ENCODE data around the gene TMEM163. TPM values are rescaled to one million over a fixed set of nuclear protein-coding genes. Genes with fewer than 3 reads are reported as not detected.

The TMEM163 gene
- total RNA-seq, 6 donors from 2014 or later: 19.3 to 71.6 (median 26.7) TPM

DNA sequence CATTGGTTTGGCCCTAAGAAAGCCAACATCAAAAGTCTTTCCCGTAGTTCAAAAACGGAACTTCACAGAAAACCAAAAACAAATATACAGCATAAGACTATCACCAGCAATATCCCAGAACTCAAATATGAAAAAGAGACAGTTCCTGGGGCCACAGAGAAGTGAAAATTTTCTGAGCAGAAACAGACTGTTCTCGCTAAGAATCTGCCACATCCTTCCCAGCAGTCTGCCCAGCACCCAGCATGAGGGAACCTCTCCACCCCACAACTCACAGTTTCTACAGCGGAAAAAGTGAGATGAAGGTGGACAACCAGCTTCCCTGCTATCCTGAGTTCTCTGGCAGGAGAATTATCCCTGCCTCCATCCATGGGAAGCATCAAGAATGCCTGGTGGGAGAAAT lies 26.7 kb upstream of the TMEM163 start:
- no peaks in the 10 kb centered on the region for H3K4me1 ChIP-seq
- no peak overlapping the region for H3K4me3 ChIP-seq
- DNase-seq (no peak), ATAC-seq (ENCODE audit: low FRiP score in 2 of 2) (no peak)
- H3K27me3 ChIP-seq: no peaks in the 10 kb centered on the region
- no peak overlapping the region for H3K27ac ChIP-seq
- WGBS, 2 donors: 77 to 85% methylated on average over 4 of the region's 4 CpGs
- H3K9me3 ChIP-seq: no peaks in the 10 kb centered on the region
- TF ChIP-seq POLR2A (IDR thresholded peaks at IDR 0.05) (no peak), EP300 (IDR thresholded peaks at IDR 0.05) (no peak), POLR2AphosphoS5 (IDR thresholded peaks at IDR 0.05) (no peak)
- TF ChIP-seq, protein P1, sequence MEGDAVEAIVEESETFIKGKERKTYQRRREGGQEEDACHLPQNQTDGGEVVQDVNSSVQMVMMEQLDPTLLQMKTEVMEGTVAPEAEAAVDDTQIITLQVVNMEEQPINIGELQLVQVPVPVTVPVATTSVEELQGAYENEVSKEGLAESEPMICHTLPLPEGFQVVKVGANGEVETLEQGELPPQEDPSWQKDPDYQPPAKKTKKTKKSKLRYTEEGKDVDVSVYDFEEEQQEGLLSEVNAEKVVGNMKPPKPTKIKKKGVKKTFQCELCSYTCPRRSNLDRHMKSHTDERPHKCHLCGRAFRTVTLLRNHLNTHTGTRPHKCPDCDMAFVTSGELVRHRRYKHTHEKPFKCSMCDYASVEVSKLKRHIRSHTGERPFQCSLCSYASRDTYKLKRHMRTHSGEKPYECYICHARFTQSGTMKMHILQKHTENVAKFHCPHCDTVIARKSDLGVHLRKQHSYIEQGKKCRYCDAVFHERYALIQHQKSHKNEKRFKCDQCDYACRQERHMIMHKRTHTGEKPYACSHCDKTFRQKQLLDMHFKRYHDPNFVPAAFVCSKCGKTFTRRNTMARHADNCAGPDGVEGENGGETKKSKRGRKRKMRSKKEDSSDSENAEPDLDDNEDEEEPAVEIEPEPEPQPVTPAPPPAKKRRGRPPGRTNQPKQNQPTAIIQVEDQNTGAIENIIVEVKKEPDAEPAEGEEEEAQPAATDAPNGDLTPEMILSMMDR (IDR thresholded peaks at IDR 0.05): no peak
- H3K36me3 ChIP-seq: no peaks in the 10 kb centered on the region

- Histone ChIP-seq H3K36me3 (no peaks in the 10 kb centered on the region), H3K27ac (no peak overlapping the region), H3K27me3 (no peaks in the 10 kb centered on the region), H3K4me3 (no peak overlapping the region), H3K9me3 (no peaks in the 10 kb centered on the region), H3K4me1 (no peaks in the 10 kb centered on the region)
- DNase-seq (no peak), ATAC-seq (ENCODE audit: low FRiP score in 2 of 2) (no peak)
- TF ChIP-seq, protein P1 (IDR thresholded peaks at IDR 0.05): no peak
Observed at GRCh38 chr2:134745023-134745422, 26.2 kb upstream of the TMEM163 start.

- no peaks in the 10 kb centered on the region for H3K36me3 ChIP-seq
- DNase-seq (peak in 1 of 2 donors; percentile 59), ATAC-seq (ENCODE audit: low FRiP score in 2 of 2) (peak; percentile 78 to 88)
- TF ChIP-seq EP300 (IDR thresholded peaks at IDR 0.05): peak in 1 of 4 donors; percentile 58
- TF ChIP-seq POLR2AphosphoS5 (IDR thresholded peaks at IDR 0.05): peak in 1 of 2 donors; percentile 38
- TF ChIP-seq POLR2A (IDR thresholded peaks at IDR 0.05): peak in 1 of 4 donors; percentile 43
- TF ChIP-seq, protein P1 (IDR thresholded peaks at IDR 0.05): no peak
- 59% methylated on average over 5 to 6 of the region's 6 CpGs for WGBS, 2 donors
- no peaks in the 10 kb centered on the region for H3K9me3 ChIP-seq
- no peaks in the 10 kb centered on the region for H3K27me3 ChIP-seq
- peak overlapping the region in 1 of 4 donors; percentile 23 for H3K27ac ChIP-seq
- no peak overlapping the region for H3K4me3 ChIP-seq
- H3K4me1 ChIP-seq: no peaks in the 10 kb centered on the region
Observed at GRCh38 chr2:134739879-134740301, 21.1 kb upstream of the TMEM163 start.

GRCh38 chr2:134739236-134739878 lies 20.6 kb upstream of the TMEM163 start:
- peak overlapping the region in 1 of 4 donors; percentile 45 for H3K27ac ChIP-seq
- no peak for ATAC-seq (ENCODE audit: low FRiP score in 2 of 2)
- H3K4me1 ChIP-seq: no peaks in the 10 kb centered on the region
- no peaks in the 10 kb centered on the region for H3K36me3 ChIP-seq
- no peak for DNase-seq
- H3K9me3 ChIP-seq: no peaks in the 10 kb centered on the region
- no peak overlapping the region for H3K4me3 ChIP-seq
- TF ChIP-seq POLR2AphosphoS5 (IDR thresholded peaks at IDR 0.05) (no peak), POLR2A (IDR thresholded peaks at IDR 0.05) (no peak), EP300 (IDR thresholded peaks at IDR 0.05) (no peak)
- TF ChIP-seq, protein P1 (IDR thresholded peaks at IDR 0.05): no peak
- H3K27me3 ChIP-seq: no peaks in the 10 kb centered on the region
- 56 to 67% methylated on average over 1 of the region's 1 CpG for WGBS, 2 donors
